ENCODE data around the gene ACRV1.

DNA sequence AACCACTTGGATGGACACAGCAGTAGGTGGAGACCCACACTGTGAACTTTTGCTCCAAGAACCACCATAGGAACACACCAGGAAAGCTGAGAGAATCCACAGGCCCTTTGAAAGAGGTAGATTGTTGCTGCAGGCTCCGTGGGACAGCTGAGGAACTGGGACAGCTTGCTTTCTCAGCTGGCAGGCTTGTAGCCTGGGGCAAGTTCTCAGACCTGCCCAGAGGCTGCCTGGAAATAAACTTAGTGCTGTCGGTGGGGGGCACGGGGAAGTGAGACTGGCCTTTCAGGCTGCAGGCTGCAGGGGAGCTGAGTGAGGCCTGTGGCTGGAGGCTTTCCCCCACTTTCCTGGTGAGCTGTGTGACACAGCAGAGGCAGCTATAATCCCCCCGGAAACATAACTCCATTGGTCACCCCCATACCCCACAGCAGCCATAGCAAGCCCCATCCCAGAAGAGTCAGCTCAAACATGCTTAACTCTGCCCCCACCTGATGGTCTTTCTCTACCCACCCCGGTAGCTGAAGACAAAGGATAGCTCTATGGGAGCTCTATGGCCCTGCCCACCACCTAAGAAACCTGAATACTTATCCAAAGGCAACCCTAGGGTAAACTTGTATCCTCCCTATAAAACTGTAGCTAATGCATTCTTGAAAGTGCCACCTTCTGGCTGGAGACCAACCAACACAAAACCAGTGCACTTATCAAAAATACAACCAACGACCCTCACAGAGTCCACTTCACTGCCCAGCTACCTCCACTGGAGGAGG is 21.4 kb upstream of the ACRV1 start:
- TF ChIP-seq, protein P1, sequence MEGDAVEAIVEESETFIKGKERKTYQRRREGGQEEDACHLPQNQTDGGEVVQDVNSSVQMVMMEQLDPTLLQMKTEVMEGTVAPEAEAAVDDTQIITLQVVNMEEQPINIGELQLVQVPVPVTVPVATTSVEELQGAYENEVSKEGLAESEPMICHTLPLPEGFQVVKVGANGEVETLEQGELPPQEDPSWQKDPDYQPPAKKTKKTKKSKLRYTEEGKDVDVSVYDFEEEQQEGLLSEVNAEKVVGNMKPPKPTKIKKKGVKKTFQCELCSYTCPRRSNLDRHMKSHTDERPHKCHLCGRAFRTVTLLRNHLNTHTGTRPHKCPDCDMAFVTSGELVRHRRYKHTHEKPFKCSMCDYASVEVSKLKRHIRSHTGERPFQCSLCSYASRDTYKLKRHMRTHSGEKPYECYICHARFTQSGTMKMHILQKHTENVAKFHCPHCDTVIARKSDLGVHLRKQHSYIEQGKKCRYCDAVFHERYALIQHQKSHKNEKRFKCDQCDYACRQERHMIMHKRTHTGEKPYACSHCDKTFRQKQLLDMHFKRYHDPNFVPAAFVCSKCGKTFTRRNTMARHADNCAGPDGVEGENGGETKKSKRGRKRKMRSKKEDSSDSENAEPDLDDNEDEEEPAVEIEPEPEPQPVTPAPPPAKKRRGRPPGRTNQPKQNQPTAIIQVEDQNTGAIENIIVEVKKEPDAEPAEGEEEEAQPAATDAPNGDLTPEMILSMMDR (conservative IDR thresholded peaks at IDR 0.05; ENCODE audit: low read depth in 2 of 2): no peak
- TF ChIP-seq EZH2 (IDR thresholded peaks at IDR 0.05; ENCODE audit: low read depth, unreplicated experiment) (no peak), POLR2AphosphoS5 (IDR thresholded peaks at IDR 0.05; ENCODE audit: low read depth) (no peak), CREB1 (CRISPR knock-in tag; IDR thresholded peaks at IDR 0.05; ENCODE audit: low read depth) (no peak), REST (IDR thresholded peaks at IDR 0.05; ENCODE audit: unreplicated experiment) (no peak), NANOG (IDR thresholded peaks at IDR 0.05; ENCODE audit: borderline replicate concordance) (no peak), ZNF114 (CRISPR knock-in tag; IDR thresholded peaks at IDR 0.05) (no peak), JUNB (IDR thresholded peaks at IDR 0.05; ENCODE audit: unreplicated experiment) (no peak)
